GM23338 (cell line): ENCODE results near the gene LRRC28. TPM values are rescaled to one million over a fixed set of nuclear protein-coding genes. Genes with fewer than 3 reads are reported as not detected.

ENCODE experiments used
- ATAC-seq: fragments of 200-7000 bp; cut with Tn5 transposase; 3 replicates; pipeline ENCODE4 v1.9.1; 2020
- DNase-seq: peaks from one replicate; pipeline ENCODE4 v3.0.0-alpha.2; 2015; ENCODE audit warnings: low spot score
- H2AFZ ChIP-seq: fragments of 200-600 bp; sonication (generic); 2 replicates; pipeline ENCODE4 v1.8.0; 2016; ENCODE audit warnings: antibody characterized with exemption, mild to moderate bottlenecking, moderate library complexity
- H3F3A ChIP-seq: fragments of 200-600 bp; sonication (generic); replicated peaks from 2 replicates; pipeline ENCODE4 v1.8.0; 2017; ENCODE audit warnings: antibody characterized with exemption, mixed run types, low read depth
- H3K27ac ChIP-seq: fragments of 200-600 bp; sonication (generic); 2 replicates; pipeline ENCODE4 v1.6.1; 2016; ENCODE audit warnings: low read depth
- H3K27me3 ChIP-seq: fragments of 200-600 bp; sonication (generic); 2 replicates; pipeline ENCODE4 v1.8.0; 2016; ENCODE audit warnings: mild to moderate bottlenecking, mixed run types, moderate library complexity; ENCODE audit not compliant: insufficient read depth
- H3K36me3 ChIP-seq: fragments of 200-600 bp; sonication (generic); 2 replicates; pipeline ENCODE4 v1.8.0; 2016; ENCODE audit warnings: mild to moderate bottlenecking; ENCODE audit not compliant: insufficient read depth
- H3K4me1 ChIP-seq: fragments of 200-600 bp; sonication (generic); 2 replicates; pipeline ENCODE4 v1.8.0; 2016; ENCODE audit warnings: mild to moderate bottlenecking, moderate library complexity; ENCODE audit not compliant: insufficient read depth
- H3K4me2 ChIP-seq: fragments of 200-600 bp; sonication (generic); 2 replicates; pipeline ENCODE4 v1.7.1; 2017; ENCODE audit warnings: mixed run types
- H3K4me3 ChIP-seq: fragments of 200-600 bp; sonication (generic); 2 replicates; pipeline ENCODE4 v1.6.1; 2016; ENCODE audit warnings: mixed run types
- H3K79me2 ChIP-seq: fragments of 200-600 bp; sonication (generic); replicated peaks from 2 replicates; pipeline ENCODE4 v1.8.0; 2017; ENCODE audit warnings: mild to moderate bottlenecking; ENCODE audit not compliant: insufficient read depth
- H3K9me2 ChIP-seq: fragments of 200-600 bp; sonication (generic); 2 replicates; pipeline ENCODE4 v1.8.0; 2017; ENCODE audit not compliant: insufficient read depth
- H4K20me1 ChIP-seq: fragments of 200-600 bp; sonication (generic); replicated peaks from 2 replicates; pipeline ENCODE4 v1.8.0; 2017; ENCODE audit warnings: mild to moderate bottlenecking; ENCODE audit not compliant: insufficient read depth
- H3K27ac Mint-ChIP-seq: 2 replicates; pipeline ENCODE4 v1.8.0; 2020; ENCODE audit warnings: inconsistent platforms, mild to moderate bottlenecking, moderate library complexity, mixed read lengths
- H3K27me3 Mint-ChIP-seq: 3 replicates; pipeline ENCODE4 v1.8.0; 2022; ENCODE audit warnings: low read depth, mild to moderate bottlenecking, moderate library complexity, mixed read lengths, inconsistent platforms; ENCODE audit not compliant: insufficient read depth, poor library complexity
- H3K36me3 Mint-ChIP-seq: 3 replicates; pipeline ENCODE4 v1.8.0; 2021; ENCODE audit warnings: low read depth, mild to moderate bottlenecking, inconsistent platforms, moderate library complexity, mixed read lengths
- H3K4me1 Mint-ChIP-seq: 3 replicates; pipeline ENCODE4 v1.8.0; 2020; ENCODE audit warnings: mild to moderate bottlenecking, inconsistent platforms, mixed read lengths
- H3K4me3 Mint-ChIP-seq: 3 replicates; pipeline ENCODE4 v1.8.0; 2021; ENCODE audit warnings: moderate library complexity, mild to moderate bottlenecking, inconsistent platforms, mixed read lengths
- H3K9me3 Mint-ChIP-seq: 3 replicates; pipeline ENCODE4 v1.8.0; 2020; ENCODE audit warnings: moderate library complexity, mild to moderate bottlenecking, inconsistent platforms, mixed read lengths
- CREB1 ChIP-seq: fragments of 250-450 bp; sonication (Bioruptor Pico); IDR thresholded peaks from 2 replicates; pipeline ENCODE4 v1.5.0; 2020; ENCODE audit warnings: low read depth, mild to moderate bottlenecking, moderate library complexity
- EZH2 ChIP-seq: fragments of 200-600 bp; sonication (generic); IDR thresholded peaks from one replicate; pipeline ENCODE4 v1.8.0; 2017; ENCODE audit warnings: antibody characterized with exemption, mild to moderate bottlenecking, low read depth; ENCODE audit not compliant: unreplicated experiment
- EZH2phosphoT487 ChIP-seq: fragments of 200-600 bp; sonication (generic); IDR thresholded peaks from one replicate; pipeline ENCODE4 v1.8.1; 2018; ENCODE audit warnings: antibody characterized with exemption; ENCODE audit not compliant: unreplicated experiment
- JUNB ChIP-seq: IDR thresholded peaks from one replicate; pipeline ENCODE4 v1.6.1; 2016; ENCODE audit warnings: antibody characterized with exemption; ENCODE audit not compliant: unreplicated experiment
- NANOG ChIP-seq: IDR thresholded peaks from 2 replicates; pipeline ENCODE4 v1.6.1; 2016; ENCODE audit warnings: antibody characterized with exemption, borderline replicate concordance
- POLR2AphosphoS5 ChIP-seq: IDR thresholded peaks from 2 replicates; pipeline ENCODE4 v1.6.1; 2016; ENCODE audit warnings: antibody characterized with exemption, low read depth
- STAT1 ChIP-seq: IDR thresholded peaks from one replicate; pipeline ENCODE4 v1.6.1; 2016; ENCODE audit warnings: antibody characterized with exemption; ENCODE audit not compliant: unreplicated experiment
- ZNF114 ChIP-seq: fragments of 250-450 bp; sonication (Bioruptor Pico); IDR thresholded peaks from 2 replicates; pipeline ENCODE4 v1.5.0; 2020; ENCODE audit warnings: mild to moderate bottlenecking, moderate library complexity
- ZNF331 ChIP-seq: fragments of 250-450 bp; sonication (Bioruptor Pico); IDR thresholded peaks from 2 replicates; pipeline ENCODE4 v1.5.0; 2020; ENCODE audit warnings: low read depth, mild to moderate bottlenecking, moderate library complexity
- polyA plus RNA-seq: library from polyadenylated mRNA; unstranded; fragments of >200 nt; fragmentation: Nextera tagmentation; extraction: Ambion mirVana; gene quantifications from 2 replicates; pipeline ENCODE4 v1.2.1, GENCODE V29; 2016
- total RNA-seq: library from RNA; depleted of rRNA; stranded (reverse); fragments of >200 nt; shearing (Covaris generic); gene quantifications from 2 replicates; pipeline ENCODE4 v1.2.3, GENCODE V29; 2014
- TF ChIP-seq, protein P1 (sequence below): IDR thresholded peaks from 2 replicates; pipeline ENCODE4 v1.6.1; 2016; ENCODE audit warnings: antibody characterized with exemption
- TF ChIP-seq, protein P2 (sequence below), 2 experiments: fragments of 200-600 bp in 1 of 2; sonication (generic) in 1 of 2; conservative IDR thresholded peaks; 2 replicates each; pipeline versions ENCODE4 v1.5.1 to v1.6.1; 2016 to 2017; ENCODE audit warnings: antibody characterized with exemption in 2 of 2, low read depth in 2 of 2, mild to moderate bottlenecking in 2 of 2, moderate library complexity in 1 of 2
- TF ChIP-seq, protein P3 (sequence below): fragments of 250-450 bp; sonication (Bioruptor Pico); IDR thresholded peaks from 2 replicates; pipeline ENCODE4 v1.5.0; 2020; ENCODE audit warnings: mild to moderate bottlenecking, moderate library complexity
- TF ChIP-seq, protein P4 (sequence below): IDR thresholded peaks from one replicate; pipeline ENCODE4 v1.6.1; 2018; ENCODE audit warnings: antibody characterized with exemption; ENCODE audit not compliant: unreplicated experiment

LRRC28 gene
- total and polyA plus RNA-seq, 2 experiments from 2014 or later, result 12.9 to 28.4 TPM

DNA sequence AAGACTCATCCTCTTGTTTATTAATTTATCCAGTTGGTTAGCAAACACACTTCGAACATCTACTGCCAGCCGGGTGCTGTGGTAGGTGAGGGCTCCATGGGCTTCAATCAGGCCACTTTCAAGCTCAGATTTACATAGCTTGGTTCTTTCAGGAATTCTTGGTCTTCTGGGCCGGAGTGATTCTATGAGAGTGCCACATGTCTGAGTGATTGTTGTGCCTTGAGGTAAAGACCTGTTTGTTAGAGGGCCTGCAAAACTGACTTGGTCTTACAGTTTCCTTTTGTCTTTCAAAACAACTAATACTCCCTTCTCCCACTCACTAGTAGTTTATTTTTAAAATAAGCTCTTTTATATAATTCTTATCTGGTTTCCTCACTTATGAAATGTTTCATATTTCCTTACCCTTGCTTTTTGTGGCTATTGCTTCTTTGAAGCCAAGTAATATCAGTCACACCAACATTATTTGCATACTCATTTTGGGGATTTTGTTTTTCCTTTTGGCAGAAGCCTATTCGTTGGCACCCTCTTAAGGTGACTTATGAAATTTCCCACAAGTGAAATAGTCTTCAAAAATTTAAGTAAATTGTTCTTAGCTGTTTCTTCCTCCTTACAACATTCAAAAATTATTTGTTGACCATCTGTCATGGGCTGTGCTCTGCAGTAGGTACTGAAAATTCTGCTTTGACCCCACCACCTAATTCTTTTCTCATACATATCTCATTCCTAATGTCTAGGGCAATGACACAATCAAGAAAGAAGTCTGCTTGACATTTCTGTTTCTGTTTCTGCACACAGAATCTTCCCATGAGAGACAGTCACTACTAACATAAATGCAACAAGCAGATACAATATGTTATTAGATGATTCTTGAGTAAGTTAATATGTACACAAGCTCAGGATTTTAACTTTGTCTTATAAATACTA is 120.2 kb downstream of the LRRC28 start:
- H4K20me1 ChIP-seq, result no peaks in the 10 kb centered on the region
- ATAC-seq (peak; percentile 53), DNase-seq (peak; percentile 25)

More for the DNA sequence above, 120.2 kb downstream of the LRRC28 start:
- no peaks in the 10 kb centered on the region for H3K4me1 ChIP-seq
- no peak overlapping the region for H3K27ac ChIP-seq
- H3K79me2 ChIP-seq, result no peaks in the 10 kb centered on the region
- no peaks in the 10 kb centered on the region for H3K27me3 ChIP-seq
- Mint-ChIP-seq H3K4me1 (peaks cover 8% of the 10 kb centered on the region; the same call in 2 of the 3 replicates), H3K36me3 (peaks cover 36% of the 10 kb centered on the region), H3K4me3 (no peak overlapping the region), H3K27ac (peak overlapping the region; percentile 71; the same call in 1 of the 2 replicates), H3K9me3 (peaks cover 31% of the 10 kb centered on the region; the same call in 2 of the 3 replicates), H3K27me3 (peaks cover 4% of the 10 kb centered on the region)
- no peak overlapping the region for H3K4me2 ChIP-seq
- no peaks in the 10 kb centered on the region for H3F3A ChIP-seq
- TF ChIP-seq EZH2phosphoT487 (no peak), STAT1 (no peak), ZNF331 (CRISPR knock-in tag) (no peak), JUNB (no peak), ZNF114 (CRISPR knock-in tag) (no peak), EZH2 (no peak), POLR2AphosphoS5 (no peak), NANOG (no peak), CREB1 (CRISPR knock-in tag) (no peak)
- TF ChIP-seq, protein P1, sequence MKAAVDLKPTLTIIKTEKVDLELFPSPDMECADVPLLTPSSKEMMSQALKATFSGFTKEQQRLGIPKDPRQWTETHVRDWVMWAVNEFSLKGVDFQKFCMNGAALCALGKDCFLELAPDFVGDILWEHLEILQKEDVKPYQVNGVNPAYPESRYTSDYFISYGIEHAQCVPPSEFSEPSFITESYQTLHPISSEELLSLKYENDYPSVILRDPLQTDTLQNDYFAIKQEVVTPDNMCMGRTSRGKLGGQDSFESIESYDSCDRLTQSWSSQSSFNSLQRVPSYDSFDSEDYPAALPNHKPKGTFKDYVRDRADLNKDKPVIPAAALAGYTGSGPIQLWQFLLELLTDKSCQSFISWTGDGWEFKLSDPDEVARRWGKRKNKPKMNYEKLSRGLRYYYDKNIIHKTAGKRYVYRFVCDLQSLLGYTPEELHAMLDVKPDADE, result no peak
- TF ChIP-seq, protein P2, sequence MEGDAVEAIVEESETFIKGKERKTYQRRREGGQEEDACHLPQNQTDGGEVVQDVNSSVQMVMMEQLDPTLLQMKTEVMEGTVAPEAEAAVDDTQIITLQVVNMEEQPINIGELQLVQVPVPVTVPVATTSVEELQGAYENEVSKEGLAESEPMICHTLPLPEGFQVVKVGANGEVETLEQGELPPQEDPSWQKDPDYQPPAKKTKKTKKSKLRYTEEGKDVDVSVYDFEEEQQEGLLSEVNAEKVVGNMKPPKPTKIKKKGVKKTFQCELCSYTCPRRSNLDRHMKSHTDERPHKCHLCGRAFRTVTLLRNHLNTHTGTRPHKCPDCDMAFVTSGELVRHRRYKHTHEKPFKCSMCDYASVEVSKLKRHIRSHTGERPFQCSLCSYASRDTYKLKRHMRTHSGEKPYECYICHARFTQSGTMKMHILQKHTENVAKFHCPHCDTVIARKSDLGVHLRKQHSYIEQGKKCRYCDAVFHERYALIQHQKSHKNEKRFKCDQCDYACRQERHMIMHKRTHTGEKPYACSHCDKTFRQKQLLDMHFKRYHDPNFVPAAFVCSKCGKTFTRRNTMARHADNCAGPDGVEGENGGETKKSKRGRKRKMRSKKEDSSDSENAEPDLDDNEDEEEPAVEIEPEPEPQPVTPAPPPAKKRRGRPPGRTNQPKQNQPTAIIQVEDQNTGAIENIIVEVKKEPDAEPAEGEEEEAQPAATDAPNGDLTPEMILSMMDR (conservative IDR thresholded peaks at IDR 0.05; ENCODE audit: low read depth in 2 of 2), result no peak; a peak in 2 of 4 replicates
- TF ChIP-seq, protein P3, sequence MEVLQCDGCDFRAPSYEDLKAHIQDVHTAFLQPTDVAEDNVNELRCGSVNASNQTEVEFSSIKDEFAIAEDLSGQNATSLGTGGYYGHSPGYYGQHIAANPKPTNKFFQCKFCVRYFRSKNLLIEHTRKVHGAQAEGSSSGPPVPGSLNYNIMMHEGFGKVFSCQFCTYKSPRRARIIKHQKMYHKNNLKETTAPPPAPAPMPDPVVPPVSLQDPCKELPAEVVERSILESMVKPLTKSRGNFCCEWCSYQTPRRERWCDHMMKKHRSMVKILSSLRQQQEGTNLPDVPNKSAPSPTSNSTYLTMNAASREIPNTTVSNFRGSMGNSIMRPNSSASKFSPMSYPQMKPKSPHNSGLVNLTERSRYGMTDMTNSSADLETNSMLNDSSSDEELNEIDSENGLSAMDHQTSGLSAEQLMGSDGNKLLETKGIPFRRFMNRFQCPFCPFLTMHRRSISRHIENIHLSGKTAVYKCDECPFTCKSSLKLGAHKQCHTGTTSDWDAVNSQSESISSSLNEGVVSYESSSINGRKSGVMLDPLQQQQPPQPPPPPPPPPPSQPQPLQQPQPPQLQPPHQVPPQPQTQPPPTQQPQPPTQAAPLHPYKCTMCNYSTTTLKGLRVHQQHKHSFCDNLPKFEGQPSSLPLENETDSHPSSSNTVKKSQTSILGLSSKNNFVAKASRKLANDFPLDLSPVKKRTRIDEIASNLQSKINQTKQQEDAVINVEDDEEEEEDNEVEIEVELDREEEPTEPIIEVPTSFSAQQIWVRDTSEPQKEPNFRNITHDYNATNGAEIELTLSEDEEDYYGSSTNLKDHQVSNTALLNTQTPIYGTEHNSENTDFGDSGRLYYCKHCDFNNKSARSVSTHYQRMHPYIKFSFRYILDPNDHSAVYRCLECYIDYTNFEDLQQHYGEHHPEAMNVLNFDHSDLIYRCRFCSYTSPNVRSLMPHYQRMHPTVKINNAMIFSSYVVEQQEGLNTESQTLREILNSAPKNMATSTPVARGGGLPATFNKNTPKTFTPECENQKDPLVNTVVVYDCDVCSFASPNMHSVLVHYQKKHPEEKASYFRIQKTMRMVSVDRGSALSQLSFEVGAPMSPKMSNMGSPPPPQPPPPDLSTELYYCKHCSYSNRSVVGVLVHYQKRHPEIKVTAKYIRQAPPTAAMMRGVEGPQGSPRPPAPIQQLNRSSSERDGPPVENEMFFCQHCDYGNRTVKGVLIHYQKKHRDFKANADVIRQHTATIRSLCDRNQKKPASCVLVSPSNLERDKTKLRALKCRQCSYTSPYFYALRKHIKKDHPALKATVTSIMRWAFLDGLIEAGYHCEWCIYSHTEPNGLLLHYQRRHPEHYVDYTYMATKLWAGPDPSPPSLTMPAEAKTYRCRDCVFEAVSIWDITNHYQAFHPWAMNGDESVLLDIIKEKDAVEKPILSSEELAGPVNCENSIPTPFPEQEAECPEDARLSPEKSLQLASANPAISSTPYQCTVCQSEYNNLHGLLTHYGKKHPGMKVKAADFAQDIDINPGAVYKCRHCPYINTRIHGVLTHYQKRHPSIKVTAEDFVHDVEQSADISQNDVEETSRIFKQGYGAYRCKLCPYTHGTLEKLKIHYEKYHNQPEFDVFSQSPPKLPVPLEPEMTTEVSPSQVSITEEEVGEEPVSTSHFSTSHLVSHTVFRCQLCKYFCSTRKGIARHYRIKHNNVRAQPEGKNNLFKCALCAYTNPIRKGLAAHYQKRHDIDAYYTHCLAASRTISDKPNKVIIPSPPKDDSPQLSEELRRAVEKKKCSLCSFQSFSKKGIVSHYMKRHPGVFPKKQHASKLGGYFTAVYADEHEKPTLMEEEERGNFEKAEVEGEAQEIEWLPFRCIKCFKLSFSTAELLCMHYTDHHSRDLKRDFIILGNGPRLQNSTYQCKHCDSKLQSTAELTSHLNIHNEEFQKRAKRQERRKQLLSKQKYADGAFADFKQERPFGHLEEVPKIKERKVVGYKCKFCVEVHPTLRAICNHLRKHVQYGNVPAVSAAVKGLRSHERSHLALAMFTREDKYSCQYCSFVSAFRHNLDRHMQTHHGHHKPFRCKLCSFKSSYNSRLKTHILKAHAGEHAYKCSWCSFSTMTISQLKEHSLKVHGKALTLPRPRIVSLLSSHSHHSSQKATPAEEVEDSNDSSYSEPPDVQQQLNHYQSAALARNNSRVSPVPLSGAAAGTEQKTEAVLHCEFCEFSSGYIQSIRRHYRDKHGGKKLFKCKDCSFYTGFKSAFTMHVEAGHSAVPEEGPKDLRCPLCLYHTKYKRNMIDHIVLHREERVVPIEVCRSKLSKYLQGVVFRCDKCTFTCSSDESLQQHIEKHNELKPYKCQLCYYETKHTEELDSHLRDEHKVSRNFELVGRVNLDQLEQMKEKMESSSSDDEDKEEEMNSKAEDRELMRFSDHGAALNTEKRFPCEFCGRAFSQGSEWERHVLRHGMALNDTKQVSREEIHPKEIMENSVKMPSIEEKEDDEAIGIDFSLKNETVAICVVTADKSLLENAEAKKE, result no peak
- TF ChIP-seq, protein P4, sequence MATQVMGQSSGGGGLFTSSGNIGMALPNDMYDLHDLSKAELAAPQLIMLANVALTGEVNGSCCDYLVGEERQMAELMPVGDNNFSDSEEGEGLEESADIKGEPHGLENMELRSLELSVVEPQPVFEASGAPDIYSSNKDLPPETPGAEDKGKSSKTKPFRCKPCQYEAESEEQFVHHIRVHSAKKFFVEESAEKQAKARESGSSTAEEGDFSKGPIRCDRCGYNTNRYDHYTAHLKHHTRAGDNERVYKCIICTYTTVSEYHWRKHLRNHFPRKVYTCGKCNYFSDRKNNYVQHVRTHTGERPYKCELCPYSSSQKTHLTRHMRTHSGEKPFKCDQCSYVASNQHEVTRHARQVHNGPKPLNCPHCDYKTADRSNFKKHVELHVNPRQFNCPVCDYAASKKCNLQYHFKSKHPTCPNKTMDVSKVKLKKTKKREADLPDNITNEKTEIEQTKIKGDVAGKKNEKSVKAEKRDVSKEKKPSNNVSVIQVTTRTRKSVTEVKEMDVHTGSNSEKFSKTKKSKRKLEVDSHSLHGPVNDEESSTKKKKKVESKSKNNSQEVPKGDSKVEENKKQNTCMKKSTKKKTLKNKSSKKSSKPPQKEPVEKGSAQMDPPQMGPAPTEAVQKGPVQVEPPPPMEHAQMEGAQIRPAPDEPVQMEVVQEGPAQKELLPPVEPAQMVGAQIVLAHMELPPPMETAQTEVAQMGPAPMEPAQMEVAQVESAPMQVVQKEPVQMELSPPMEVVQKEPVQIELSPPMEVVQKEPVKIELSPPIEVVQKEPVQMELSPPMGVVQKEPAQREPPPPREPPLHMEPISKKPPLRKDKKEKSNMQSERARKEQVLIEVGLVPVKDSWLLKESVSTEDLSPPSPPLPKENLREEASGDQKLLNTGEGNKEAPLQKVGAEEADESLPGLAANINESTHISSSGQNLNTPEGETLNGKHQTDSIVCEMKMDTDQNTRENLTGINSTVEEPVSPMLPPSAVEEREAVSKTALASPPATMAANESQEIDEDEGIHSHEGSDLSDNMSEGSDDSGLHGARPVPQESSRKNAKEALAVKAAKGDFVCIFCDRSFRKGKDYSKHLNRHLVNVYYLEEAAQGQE, result no peak
- H3K9me2 ChIP-seq, result no peaks in the 10 kb centered on the region; the same call in 1 of the 2 replicates
- H3K4me3 ChIP-seq, result no peak overlapping the region
- H2AFZ ChIP-seq, result no peak overlapping the region
- H3K36me3 ChIP-seq, result no peaks in the 10 kb centered on the region
